Body of pancreas (tissue), 4 donors: Measurements from ENCODE around the gene ULBP1.

ENCODE experiments used
- POLR2A ChIP-seq, 3 donors: fragments of 450-650 bp; IDR thresholded peaks; one replicate each; pipeline ENCODE4 v1.6.1; 2016; ENCODE audit warnings: antibody characterized with exemption in 3 of 3, mild to moderate bottlenecking in 2 of 3
- TF ChIP-seq, protein P1 (sequence below), 7 experiments: fragments of 450-650 bp in 4 of 7; fragments of 200-600 bp in 3 of 7; sonication (generic) in 3 of 7; IDR thresholded peaks; one replicate each; pipeline ENCODE4 v1.5.1; 2016 to 2019; ENCODE audit warnings: antibody characterized with exemption in 7 of 7

DNA sequence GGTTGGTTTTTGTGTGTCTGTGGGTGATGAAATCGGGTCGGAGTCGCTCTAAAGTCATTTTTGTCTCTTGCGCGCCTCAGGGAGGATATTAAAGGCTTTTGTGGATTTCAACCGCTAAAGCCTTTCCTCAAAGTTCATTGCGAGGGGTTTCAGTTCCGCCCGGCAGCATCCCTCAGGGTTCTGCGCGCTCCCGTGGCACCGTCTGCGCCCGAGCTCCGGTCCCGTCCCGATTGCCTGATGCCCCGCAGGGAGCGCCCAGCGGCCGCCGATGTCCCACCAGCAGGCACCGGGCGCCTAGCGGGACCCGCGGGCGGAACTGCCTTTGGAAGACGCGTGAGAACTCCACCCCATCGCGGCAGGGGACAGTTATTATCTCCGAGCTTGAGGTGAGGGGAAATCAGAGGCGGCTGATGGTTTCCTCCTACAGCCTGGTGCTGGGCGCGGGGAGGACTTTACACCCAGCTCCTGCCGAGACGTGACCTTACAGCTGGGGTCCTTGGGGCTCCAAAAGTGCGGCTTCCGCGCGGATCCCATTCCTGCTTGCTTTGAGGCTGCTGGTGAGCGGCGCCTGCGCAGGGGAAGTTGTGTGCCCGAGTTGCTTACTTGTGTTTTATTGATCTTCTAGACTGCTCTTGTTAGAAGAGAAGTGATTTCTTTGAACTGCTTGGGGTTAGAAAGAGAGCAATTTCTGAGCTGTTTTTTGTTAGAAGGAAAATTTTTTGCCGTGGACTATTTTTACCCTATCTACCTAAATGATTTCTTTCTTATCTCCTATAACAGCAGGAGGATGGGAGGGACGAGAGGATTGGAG, 27.1 kb downstream of the ULBP1 start:
- no peak for TF ChIP-seq POLR2A (IDR thresholded peaks at IDR 0.05)
- TF ChIP-seq, protein P1, sequence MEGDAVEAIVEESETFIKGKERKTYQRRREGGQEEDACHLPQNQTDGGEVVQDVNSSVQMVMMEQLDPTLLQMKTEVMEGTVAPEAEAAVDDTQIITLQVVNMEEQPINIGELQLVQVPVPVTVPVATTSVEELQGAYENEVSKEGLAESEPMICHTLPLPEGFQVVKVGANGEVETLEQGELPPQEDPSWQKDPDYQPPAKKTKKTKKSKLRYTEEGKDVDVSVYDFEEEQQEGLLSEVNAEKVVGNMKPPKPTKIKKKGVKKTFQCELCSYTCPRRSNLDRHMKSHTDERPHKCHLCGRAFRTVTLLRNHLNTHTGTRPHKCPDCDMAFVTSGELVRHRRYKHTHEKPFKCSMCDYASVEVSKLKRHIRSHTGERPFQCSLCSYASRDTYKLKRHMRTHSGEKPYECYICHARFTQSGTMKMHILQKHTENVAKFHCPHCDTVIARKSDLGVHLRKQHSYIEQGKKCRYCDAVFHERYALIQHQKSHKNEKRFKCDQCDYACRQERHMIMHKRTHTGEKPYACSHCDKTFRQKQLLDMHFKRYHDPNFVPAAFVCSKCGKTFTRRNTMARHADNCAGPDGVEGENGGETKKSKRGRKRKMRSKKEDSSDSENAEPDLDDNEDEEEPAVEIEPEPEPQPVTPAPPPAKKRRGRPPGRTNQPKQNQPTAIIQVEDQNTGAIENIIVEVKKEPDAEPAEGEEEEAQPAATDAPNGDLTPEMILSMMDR (IDR thresholded peaks at IDR 0.05) = no peak
